ENCODE data around the gene MEIS2.

DNA sequence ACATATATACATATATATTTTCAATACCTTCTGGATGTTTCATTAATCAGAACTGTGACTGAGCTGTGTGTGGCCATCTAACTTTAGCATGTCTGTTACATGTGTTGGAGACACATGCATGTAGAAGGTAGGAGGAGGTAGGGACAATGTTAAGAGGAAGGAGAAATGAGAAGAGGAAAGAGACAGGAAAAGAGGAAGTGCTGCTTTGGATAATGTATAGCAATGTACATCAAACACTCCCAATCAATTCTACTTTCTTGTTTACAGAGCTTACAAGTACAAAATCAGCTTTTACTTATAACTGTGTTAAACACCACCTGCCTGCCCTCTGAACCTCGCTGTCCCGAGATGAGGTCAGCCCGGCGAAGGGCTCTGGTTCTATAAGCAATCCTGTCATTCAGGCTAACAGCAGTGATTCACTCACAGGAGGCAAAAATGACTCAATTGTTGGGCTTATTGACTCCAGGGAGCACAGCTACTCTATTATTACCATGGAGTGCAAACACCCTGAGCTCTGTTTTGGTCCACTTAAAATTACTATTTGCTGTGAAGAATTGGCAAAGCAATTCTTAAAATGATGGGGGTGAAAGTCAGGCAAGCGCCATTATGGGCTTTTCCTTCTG, 188.9 kb downstream of the MEIS2 start:
- TF ChIP-seq, protein P1, sequence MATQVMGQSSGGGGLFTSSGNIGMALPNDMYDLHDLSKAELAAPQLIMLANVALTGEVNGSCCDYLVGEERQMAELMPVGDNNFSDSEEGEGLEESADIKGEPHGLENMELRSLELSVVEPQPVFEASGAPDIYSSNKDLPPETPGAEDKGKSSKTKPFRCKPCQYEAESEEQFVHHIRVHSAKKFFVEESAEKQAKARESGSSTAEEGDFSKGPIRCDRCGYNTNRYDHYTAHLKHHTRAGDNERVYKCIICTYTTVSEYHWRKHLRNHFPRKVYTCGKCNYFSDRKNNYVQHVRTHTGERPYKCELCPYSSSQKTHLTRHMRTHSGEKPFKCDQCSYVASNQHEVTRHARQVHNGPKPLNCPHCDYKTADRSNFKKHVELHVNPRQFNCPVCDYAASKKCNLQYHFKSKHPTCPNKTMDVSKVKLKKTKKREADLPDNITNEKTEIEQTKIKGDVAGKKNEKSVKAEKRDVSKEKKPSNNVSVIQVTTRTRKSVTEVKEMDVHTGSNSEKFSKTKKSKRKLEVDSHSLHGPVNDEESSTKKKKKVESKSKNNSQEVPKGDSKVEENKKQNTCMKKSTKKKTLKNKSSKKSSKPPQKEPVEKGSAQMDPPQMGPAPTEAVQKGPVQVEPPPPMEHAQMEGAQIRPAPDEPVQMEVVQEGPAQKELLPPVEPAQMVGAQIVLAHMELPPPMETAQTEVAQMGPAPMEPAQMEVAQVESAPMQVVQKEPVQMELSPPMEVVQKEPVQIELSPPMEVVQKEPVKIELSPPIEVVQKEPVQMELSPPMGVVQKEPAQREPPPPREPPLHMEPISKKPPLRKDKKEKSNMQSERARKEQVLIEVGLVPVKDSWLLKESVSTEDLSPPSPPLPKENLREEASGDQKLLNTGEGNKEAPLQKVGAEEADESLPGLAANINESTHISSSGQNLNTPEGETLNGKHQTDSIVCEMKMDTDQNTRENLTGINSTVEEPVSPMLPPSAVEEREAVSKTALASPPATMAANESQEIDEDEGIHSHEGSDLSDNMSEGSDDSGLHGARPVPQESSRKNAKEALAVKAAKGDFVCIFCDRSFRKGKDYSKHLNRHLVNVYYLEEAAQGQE (IDR thresholded peaks at IDR 0.05; ENCODE audit: insufficient read depth in 1 of 2, low read depth in 2 of 2, low read length in 2 of 2): no peak
- TF ChIP-seq POLR2AphosphoS5 (IDR thresholded peaks at IDR 0.05; ENCODE audit: low read depth, low read length) (no peak), FOXP2 (optimal IDR thresholded peaks at IDR 0.05; ENCODE audit: borderline replicate concordance, extremely low read depth, extremely low read length, insufficient read depth) (no peak), TAF1 (IDR thresholded peaks at IDR 0.05; ENCODE audit: borderline replicate concordance, insufficient read depth, low read length) (no peak)
